Chondrocyte (in vitro differentiated cells): ENCODE data around the gene RPTOR. TPM values are rescaled to one million over a fixed set of nuclear protein-coding genes. Genes with fewer than 3 reads are reported as not detected.
A peak's percentile ranks its signal among the peaks of the same experiment; 100 is the strongest.

Source experiments
- DNase-seq: peaks from one replicate; pipeline ENCODE4 v3.0.0; 2021; ENCODE audit warnings: mixed read lengths, low spot score
- H3K27ac Mint-ChIP-seq: one replicate; pipeline ENCODE4 v1.8.0; 2021; ENCODE audit warnings: mild to moderate bottlenecking, moderate library complexity, mixed read lengths; ENCODE audit not compliant: unreplicated experiment
- H3K27me3 Mint-ChIP-seq: 2 replicates; pipeline ENCODE4 v1.8.0; 2021; ENCODE audit warnings: low read depth, mixed read lengths
- H3K36me3 Mint-ChIP-seq: 2 replicates; pipeline ENCODE4 v1.8.0; 2021; ENCODE audit warnings: low read depth, mixed read lengths
- H3K4me1 Mint-ChIP-seq: 2 replicates; pipeline ENCODE4 v1.8.0; 2021; ENCODE audit warnings: low read depth, mild to moderate bottlenecking, mixed read lengths
- H3K4me3 Mint-ChIP-seq: one replicate; pipeline ENCODE4 v1.8.0; 2021; ENCODE audit warnings: mild to moderate bottlenecking, moderate library complexity, mixed read lengths; ENCODE audit not compliant: unreplicated experiment
- H3K9me3 Mint-ChIP-seq: 2 replicates; pipeline ENCODE4 v1.8.0; 2021; ENCODE audit warnings: low read depth, mixed read lengths
- total RNA-seq: library from RNA; stranded (reverse); gene quantifications from 3 replicates; pipeline ENCODE4 v1.2.1, GENCODE V29; 2021
- TF ChIP-seq, protein P1 (sequence below): fragments of 200-600 bp; sonication (generic); IDR thresholded peaks from 2 replicates; pipeline ENCODE4 v1.5.0; 2021; ENCODE audit warnings: antibody characterized with exemption, mild to moderate bottlenecking, moderate library complexity

RPTOR gene
- total RNA-seq, 1 donor from 2014 or later = 30.9 TPM

DNA sequence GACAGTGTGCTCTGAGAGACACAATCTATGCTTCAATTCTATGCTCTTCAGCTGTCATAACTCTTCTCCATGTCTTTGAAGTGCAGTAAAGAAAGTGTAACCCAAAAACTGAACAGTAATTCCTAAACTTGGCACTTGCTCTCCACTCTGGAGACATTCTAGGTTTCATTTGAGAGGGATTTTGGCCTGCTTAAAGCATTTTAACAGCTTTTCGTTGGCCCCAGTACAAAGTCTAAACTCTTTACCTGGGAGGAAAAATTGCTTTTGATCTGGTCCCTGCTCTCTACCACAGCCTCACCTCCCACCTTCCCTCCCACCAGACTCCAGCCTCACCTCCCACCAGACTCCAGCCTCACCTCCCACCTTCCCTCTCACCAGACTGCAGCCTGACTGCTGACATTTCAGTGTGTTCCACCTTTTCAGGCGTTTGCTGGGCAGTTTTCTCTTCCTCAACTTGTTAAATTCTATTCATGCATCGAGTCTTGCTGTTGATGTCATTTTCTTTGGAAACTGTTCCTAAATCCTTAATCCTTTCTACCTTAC lies 132.6 kb downstream of the RPTOR start:
- H3K36me3 Mint-ChIP-seq = no peaks in the 10 kb centered on the region
- H3K27ac Mint-ChIP-seq = no peak overlapping the region
- H3K4me3 Mint-ChIP-seq = no peak overlapping the region
- no peaks in the 10 kb centered on the region for H3K27me3 Mint-ChIP-seq
- DNase-seq = no peak
- TF ChIP-seq, protein P1, sequence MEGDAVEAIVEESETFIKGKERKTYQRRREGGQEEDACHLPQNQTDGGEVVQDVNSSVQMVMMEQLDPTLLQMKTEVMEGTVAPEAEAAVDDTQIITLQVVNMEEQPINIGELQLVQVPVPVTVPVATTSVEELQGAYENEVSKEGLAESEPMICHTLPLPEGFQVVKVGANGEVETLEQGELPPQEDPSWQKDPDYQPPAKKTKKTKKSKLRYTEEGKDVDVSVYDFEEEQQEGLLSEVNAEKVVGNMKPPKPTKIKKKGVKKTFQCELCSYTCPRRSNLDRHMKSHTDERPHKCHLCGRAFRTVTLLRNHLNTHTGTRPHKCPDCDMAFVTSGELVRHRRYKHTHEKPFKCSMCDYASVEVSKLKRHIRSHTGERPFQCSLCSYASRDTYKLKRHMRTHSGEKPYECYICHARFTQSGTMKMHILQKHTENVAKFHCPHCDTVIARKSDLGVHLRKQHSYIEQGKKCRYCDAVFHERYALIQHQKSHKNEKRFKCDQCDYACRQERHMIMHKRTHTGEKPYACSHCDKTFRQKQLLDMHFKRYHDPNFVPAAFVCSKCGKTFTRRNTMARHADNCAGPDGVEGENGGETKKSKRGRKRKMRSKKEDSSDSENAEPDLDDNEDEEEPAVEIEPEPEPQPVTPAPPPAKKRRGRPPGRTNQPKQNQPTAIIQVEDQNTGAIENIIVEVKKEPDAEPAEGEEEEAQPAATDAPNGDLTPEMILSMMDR = no peak
- H3K9me3 Mint-ChIP-seq = no peaks in the 10 kb centered on the region
- peaks cover 24% of the 10 kb centered on the region for H3K4me1 Mint-ChIP-seq

DNA sequence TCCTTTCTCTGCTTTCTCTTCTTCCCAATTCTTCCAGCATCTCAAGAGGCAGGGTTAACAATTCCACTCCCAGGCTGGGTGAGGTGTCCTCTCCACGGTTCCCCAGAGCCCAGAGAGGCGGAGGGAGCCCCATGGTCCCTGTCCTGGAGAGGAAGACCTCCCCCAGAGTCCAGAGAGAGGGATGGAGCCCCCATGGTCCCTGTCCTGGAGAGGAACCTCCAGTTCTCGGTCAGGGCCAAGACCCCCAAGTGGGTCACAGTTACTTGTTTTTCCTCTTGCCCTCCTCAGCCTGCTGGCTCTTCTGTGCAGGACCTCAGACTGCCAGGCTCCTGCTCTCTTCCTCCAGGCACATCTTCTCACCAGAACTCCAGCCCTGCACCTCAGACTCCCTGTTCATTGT lies 135.2 kb downstream of the RPTOR start:
- Mint-ChIP-seq H3K27me3 (no peaks in the 10 kb centered on the region), H3K4me1 (peaks cover 24% of the 10 kb centered on the region), H3K36me3 (no peaks in the 10 kb centered on the region), H3K27ac (peak overlapping the region; percentile 84), H3K4me3 (peak overlapping the region; percentile 57), H3K9me3 (no peaks in the 10 kb centered on the region)
- TF ChIP-seq, protein P1 = no peak
- DNase-seq = no peak

- DNase-seq = no peak
- H3K4me1 Mint-ChIP-seq = peaks cover 21% of the 10 kb centered on the region
- H3K27me3 Mint-ChIP-seq = no peaks in the 10 kb centered on the region
- H3K9me3 Mint-ChIP-seq = no peaks in the 10 kb centered on the region
- no peaks in the 10 kb centered on the region for H3K36me3 Mint-ChIP-seq
- no peak overlapping the region for H3K4me3 Mint-ChIP-seq
- TF ChIP-seq, protein P1 = no peak
- no peak overlapping the region for H3K27ac Mint-ChIP-seq
Measured at GRCh38 chr17:80681215-80681614, 136.6 kb downstream of the RPTOR start.

GRCh38 chr17:80682372-80682771 lies 137.7 kb downstream of the RPTOR start:
- TF ChIP-seq, protein P1 = no peak
- Mint-ChIP-seq H3K27ac (no peak overlapping the region), H3K36me3 (peaks cover 2% of the 10 kb centered on the region), H3K9me3 (no peaks in the 10 kb centered on the region), H3K27me3 (no peaks in the 10 kb centered on the region), H3K4me3 (no peak overlapping the region), H3K4me1 (peaks cover 21% of the 10 kb centered on the region)
- no peak for DNase-seq

GRCh38 chr17:80683625-80684104 lies 139.0 kb downstream of the RPTOR start:
- H3K9me3 Mint-ChIP-seq = no peaks in the 10 kb centered on the region
- H3K4me1 Mint-ChIP-seq = peaks cover 16% of the 10 kb centered on the region
- no peak for DNase-seq
- H3K4me3 Mint-ChIP-seq = no peak overlapping the region
- no peak overlapping the region for H3K27ac Mint-ChIP-seq
- H3K27me3 Mint-ChIP-seq = no peaks in the 10 kb centered on the region
- H3K36me3 Mint-ChIP-seq = peaks cover 2% of the 10 kb centered on the region
- TF ChIP-seq, protein P1 = no peak
